Skeletal muscle tissue (tissue), 4 donors: ENCODE results near the gene TBC1D32. TPM values are rescaled to one million over a fixed set of nuclear protein-coding genes. Genes with fewer than 3 reads are reported as not detected.
"Not testable (repeated sequence)": the region's sequence is repeated elsewhere in the genome, so short reads cannot be mapped to it uniquely, and the experiment has no call there.

Source experiments
- H3K27ac ChIP-seq: one replicate; pipeline ENCODE4 v1.7.0; 2013; ENCODE audit warnings: mild to moderate bottlenecking, low read depth, low read length, inconsistent platforms
- H3K27me3 ChIP-seq, 3 donors: one replicate each; pipeline ENCODE4 v1.7.0; 2013; ENCODE audit warnings: low read length in 3 of 3; ENCODE audit not compliant: control insufficient read depth in 3 of 3, insufficient read depth in 3 of 3
- H3K36me3 ChIP-seq, 3 donors: one replicate each; pipeline ENCODE4 v1.7.0; 2013; ENCODE audit warnings: low read length in 3 of 3; ENCODE audit not compliant: control insufficient read depth in 3 of 3, insufficient read depth in 3 of 3
- H3K4me1 ChIP-seq, 3 donors: one replicate each; pipeline ENCODE4 v1.7.0; 2013; ENCODE audit warnings: low read length in 3 of 3, mild to moderate bottlenecking in 3 of 3; ENCODE audit not compliant: control insufficient read depth in 3 of 3, insufficient read depth in 3 of 3
- H3K4me3 ChIP-seq, 3 donors: one replicate each; pipeline ENCODE4 v1.7.0; 2013; ENCODE audit warnings: low read length in 3 of 3
- H3K9ac ChIP-seq, 3 donors: one replicate each; pipeline ENCODE4 v1.7.0; 2013; ENCODE audit warnings: low read length in 3 of 3, mild to moderate bottlenecking in 3 of 3, moderate library complexity in 2 of 3, low read depth in 1 of 3
- H3K9me3 ChIP-seq, 3 donors: one replicate each; pipeline ENCODE4 v1.7.0; 2013; ENCODE audit warnings: low read length in 3 of 3; ENCODE audit not compliant: control insufficient read depth in 3 of 3
- total RNA-seq: library from RNA; depleted of rRNA; stranded (reverse); fragments of >200 nt; gene quantifications from one replicate; pipeline ENCODE4 v1.2.3, GENCODE V29; 2014
- donor health status: Osteomylitis.

The TBC1D32 gene
- total RNA-seq, 1 donor from 2014 or later, result 14.6 TPM

- Histone ChIP-seq H3K36me3 (no peaks in the 10 kb centered on the region), H3K27me3 (no peaks in the 10 kb centered on the region), H3K9ac (no peak overlapping the region), H3K4me1 (peaks cover 0 to 7% (median 2%) of the 10 kb centered on the region in 3 donors), H3K9me3 (no peaks in the 10 kb centered on the region), H3K27ac (no peak overlapping the region), H3K4me3 (no peak overlapping the region)
Measured at GRCh38 chr6:121333196-121333595, 1.1 kb downstream of the TBC1D32 start.

GRCh38 chr6:121330516-121330915 is 3.8 kb downstream of the TBC1D32 start:
- Histone ChIP-seq H3K36me3 (no peaks in the 10 kb centered on the region), H3K9ac (no peak overlapping the region), H3K4me3 (no peak overlapping the region), H3K4me1 (peaks cover 0 to 6% (median 2%) of the 10 kb centered on the region in 3 donors), H3K27me3 (no peaks in the 10 kb centered on the region), H3K9me3 (no peaks in the 10 kb centered on the region), H3K27ac (no peak overlapping the region)

- Histone ChIP-seq H3K27ac (no peak overlapping the region), H3K27me3 (no peaks in the 10 kb centered on the region), H3K36me3 (peaks cover 0 to 2% (median 0%) of the 10 kb centered on the region in 3 donors), H3K9ac (no peak overlapping the region), H3K4me1 (no peaks in the 10 kb centered on the region), H3K4me3 (no peak overlapping the region), H3K9me3 (no peaks in the 10 kb centered on the region)
Measured at GRCh38 chr6:121321282-121321681, 13.0 kb downstream of the TBC1D32 start.

GRCh38 chr6:121319603-121320002 is 14.7 kb downstream of the TBC1D32 start:
- Histone ChIP-seq H3K36me3 (peaks cover 0 to 2% (median 0%) of the 10 kb centered on the region in 3 donors), H3K27me3 (no peaks in the 10 kb centered on the region), H3K4me1 (no peaks in the 10 kb centered on the region), H3K9ac (peak overlapping the region in 1 of 3 donors; percentile 4), H3K4me3 (no peak overlapping the region), H3K9me3 (no peaks in the 10 kb centered on the region), H3K27ac (no peak overlapping the region)

- H3K9ac ChIP-seq, result no peak overlapping the region
- no peak overlapping the region for H3K27ac ChIP-seq
- peaks cover 0 to 2% (median 0%) of the 10 kb centered on the region in 3 donors for H3K36me3 ChIP-seq
- H3K4me1 ChIP-seq, result no peaks in the 10 kb centered on the region
- no peaks in the 10 kb centered on the region for H3K27me3 ChIP-seq
- H3K4me3 ChIP-seq, result no peak overlapping the region
- H3K9me3 ChIP-seq, result no peaks in the 10 kb centered on the region
Measured at GRCh38 chr6:121319112-121319553, 15.1 kb downstream of the TBC1D32 start.

GRCh38 chr6:121314381-121315112 is 19.7 kb downstream of the TBC1D32 start:
- Histone ChIP-seq H3K9ac (no peak overlapping the region), H3K4me3 (no peak overlapping the region), H3K9me3 (no peaks in the 10 kb centered on the region)

GRCh38 chr6:121311814-121312213 is 22.5 kb downstream of the TBC1D32 start:
- not testable (repeated sequence) for H3K9me3 ChIP-seq

More at GRCh38 chr6:121314381-121315112, 19.7 kb downstream of the TBC1D32 start:
- Histone ChIP-seq H3K4me1 (no peaks in the 10 kb centered on the region), H3K27ac (no peak overlapping the region), H3K27me3 (no peaks in the 10 kb centered on the region), H3K36me3 (peaks cover 0 to 2% (median 0%) of the 10 kb centered on the region in 3 donors)

GRCh38 chr6:121310495-121310894 is 23.8 kb downstream of the TBC1D32 start:
- H3K4me3 ChIP-seq, result no peak overlapping the region
- no peaks in the 10 kb centered on the region for H3K9me3 ChIP-seq
- H3K27ac ChIP-seq, result no peak overlapping the region
- H3K36me3 ChIP-seq, result no peaks in the 10 kb centered on the region
- H3K27me3 ChIP-seq, result no peaks in the 10 kb centered on the region
- H3K4me1 ChIP-seq, result no peaks in the 10 kb centered on the region
- H3K9ac ChIP-seq, result no peak overlapping the region

More at GRCh38 chr6:121311814-121312213, 22.5 kb downstream of the TBC1D32 start:
- not testable (repeated sequence) for H3K9ac ChIP-seq, H3K27me3 ChIP-seq, H3K36me3 ChIP-seq, H3K27ac ChIP-seq, H3K4me1 ChIP-seq, H3K4me3 ChIP-seq

- Histone ChIP-seq H3K4me3 (no peak overlapping the region), H3K9ac (no peak overlapping the region), H3K27ac (no peak overlapping the region), H3K9me3 (no peaks in the 10 kb centered on the region), H3K4me1 (no peaks in the 10 kb centered on the region), H3K27me3 (no peaks in the 10 kb centered on the region), H3K36me3 (no peaks in the 10 kb centered on the region)
Measured at GRCh38 chr6:121309768-121310469, 24.4 kb downstream of the TBC1D32 start.

GRCh38 chr6:121305957-121306607 is 28.2 kb downstream of the TBC1D32 start:
- Histone ChIP-seq H3K27me3 (no peaks in the 10 kb centered on the region), H3K27ac (no peak overlapping the region), H3K4me1 (no peaks in the 10 kb centered on the region), H3K36me3 (no peaks in the 10 kb centered on the region), H3K9ac (no peak overlapping the region), H3K4me3 (no peak overlapping the region), H3K9me3 (no peaks in the 10 kb centered on the region)
